Measurements from ENCODE around the gene MSRB3. TPM values are rescaled to one million over a fixed set of nuclear protein-coding genes. Genes with fewer than 3 reads are reported as not detected.

MSRB3 gene
- total RNA-seq, 4 donors from 2014 or later, result 29.1 to 61.5 (median 50.4) TPM

DNA sequence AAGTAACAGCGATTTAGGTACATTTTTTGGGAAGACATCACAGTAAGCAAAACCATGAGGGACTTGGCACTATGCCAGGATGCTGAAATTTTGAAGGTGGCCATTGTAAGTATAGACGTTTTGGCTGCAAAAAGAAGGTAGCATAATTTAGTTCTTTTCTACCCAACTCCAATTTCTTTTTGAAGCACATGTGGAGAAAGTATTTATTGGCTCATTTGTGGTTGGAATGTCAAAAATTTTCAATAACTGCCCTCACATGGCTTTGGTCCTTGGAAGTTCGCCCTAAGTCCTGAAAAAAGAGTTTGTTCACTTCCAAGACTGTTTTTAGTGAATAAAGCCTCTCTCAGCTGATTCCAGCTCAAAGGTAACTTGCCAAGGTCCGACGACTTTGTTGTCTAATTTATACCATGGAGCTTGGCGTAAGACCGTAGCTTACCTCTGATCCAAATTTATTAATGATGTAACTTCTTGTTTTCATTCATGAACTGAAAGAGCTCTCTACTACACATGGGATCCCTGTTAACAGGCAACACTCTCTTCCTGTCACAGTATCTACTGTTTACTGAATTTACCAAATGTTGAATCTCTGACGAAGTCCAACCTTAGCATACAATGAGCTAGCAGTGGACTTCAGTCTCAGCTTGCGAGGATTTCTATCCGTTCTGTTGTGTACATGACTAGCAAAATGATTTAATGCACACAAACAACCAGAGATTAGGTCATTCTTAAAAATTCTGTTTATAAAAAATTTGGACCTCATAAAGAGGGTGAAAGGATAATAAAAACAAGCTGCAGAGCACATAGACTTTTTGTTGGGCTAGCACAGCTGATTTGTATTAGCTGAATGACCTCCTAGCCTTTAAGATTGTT, 49.0 kb downstream of the MSRB3 start:
- TF ChIP-seq, protein P1, sequence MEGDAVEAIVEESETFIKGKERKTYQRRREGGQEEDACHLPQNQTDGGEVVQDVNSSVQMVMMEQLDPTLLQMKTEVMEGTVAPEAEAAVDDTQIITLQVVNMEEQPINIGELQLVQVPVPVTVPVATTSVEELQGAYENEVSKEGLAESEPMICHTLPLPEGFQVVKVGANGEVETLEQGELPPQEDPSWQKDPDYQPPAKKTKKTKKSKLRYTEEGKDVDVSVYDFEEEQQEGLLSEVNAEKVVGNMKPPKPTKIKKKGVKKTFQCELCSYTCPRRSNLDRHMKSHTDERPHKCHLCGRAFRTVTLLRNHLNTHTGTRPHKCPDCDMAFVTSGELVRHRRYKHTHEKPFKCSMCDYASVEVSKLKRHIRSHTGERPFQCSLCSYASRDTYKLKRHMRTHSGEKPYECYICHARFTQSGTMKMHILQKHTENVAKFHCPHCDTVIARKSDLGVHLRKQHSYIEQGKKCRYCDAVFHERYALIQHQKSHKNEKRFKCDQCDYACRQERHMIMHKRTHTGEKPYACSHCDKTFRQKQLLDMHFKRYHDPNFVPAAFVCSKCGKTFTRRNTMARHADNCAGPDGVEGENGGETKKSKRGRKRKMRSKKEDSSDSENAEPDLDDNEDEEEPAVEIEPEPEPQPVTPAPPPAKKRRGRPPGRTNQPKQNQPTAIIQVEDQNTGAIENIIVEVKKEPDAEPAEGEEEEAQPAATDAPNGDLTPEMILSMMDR (IDR thresholded peaks at IDR 0.05; ENCODE audit: low read depth), result no peak

DNA sequence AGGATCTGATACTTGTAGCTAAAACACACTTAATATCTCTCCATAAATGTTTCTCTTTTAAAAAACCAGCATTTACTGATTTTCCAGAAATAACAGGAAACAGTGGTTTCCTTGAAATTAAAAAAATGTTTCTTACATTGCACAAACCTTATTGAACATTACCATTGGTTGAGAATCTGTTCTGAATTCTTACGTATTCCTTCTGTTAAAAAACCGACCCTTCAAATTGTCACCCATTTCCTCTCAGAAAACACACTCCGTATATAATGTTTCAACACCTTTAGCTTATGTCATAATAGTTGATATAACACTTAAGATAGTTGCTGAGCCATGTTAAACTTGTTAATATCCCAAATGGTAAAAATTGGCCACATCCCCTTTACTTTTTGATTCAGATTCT, 51.2 kb downstream of the MSRB3 start:
- TF ChIP-seq, protein P1 (IDR thresholded peaks at IDR 0.05; ENCODE audit: low read depth), result no peak

DNA sequence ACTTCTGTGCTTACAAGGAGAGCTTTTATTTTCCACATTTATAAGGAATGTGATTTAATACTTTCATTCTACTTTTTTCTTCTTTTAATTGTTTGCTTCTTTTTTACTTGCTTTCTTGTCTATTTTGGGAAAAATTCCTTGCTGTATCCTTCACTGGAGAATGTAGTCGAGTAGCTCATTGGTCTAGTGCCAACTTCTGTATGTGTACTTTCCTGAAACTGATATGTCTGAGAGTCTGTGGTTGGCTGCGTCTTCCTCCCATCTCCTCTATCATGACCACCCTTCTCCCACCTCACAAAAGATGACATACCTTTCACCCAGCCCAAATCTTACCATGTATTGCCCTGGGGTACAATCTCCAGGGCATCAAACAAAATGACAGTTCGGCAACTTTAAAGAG, 51.8 kb downstream of the MSRB3 start:
- TF ChIP-seq, protein P1 (IDR thresholded peaks at IDR 0.05; ENCODE audit: low read depth), result no peak

DNA sequence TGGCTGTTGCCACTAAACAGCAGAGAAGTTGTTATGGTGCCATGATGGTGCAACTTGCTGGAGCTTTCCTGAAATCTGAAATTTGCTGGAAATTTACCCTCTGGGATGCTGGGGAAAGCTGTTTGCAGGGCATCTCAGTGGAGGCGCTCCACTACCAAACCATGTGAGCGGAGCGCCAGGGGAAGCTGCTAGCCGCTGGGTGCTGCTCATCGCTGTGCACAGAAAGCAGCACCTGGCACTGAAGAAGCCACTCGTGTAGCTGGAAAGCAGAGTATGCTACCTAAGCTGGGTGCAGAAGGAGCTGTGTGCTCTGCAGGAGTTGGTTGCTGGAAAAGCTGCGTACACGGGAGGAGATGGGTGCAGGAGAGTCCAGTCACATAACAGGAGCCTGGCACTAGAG, 53.0 kb downstream of the MSRB3 start:
- TF ChIP-seq, protein P1 (IDR thresholded peaks at IDR 0.05; ENCODE audit: low read depth), result no peak

DNA sequence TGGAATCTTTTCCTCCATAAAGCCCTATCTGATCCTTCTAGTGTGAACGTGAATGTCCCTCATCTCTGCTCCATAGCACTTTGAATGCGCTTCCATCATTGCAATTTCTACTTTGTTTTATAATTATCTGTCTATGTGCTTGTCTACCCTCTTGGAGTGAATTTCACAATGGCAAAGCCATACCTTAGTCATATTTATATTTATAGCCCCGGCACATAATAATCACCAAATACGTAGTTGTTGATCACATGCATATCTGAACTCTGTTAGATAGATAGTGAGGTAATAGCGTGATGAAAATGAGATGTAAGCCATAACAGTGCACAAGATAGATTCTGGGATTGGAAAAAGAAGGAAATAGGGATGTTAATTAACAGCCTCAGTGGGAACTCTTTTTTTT, 55.2 kb downstream of the MSRB3 start:
- TF ChIP-seq, protein P1 (IDR thresholded peaks at IDR 0.05; ENCODE audit: low read depth), result no peak

DNA sequence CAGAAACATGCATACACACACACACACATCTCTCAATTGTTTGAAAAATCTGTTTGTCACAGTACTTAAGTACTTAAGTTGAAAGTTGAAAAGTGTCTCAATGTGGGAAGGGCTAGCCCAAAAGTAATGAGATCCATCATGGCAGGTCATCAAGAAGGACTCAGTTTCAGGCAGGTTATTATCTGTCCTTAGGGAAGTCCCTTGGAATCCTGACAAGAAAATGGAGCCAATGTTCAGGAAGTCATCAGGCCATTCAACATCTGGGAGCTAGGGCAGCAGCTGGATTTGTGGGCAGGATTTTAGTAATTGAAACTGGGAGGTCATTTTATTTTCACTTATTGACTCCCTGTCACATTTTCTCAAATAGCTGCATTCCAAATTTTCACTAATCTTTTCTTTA, 56.0 kb downstream of the MSRB3 start:
- TF ChIP-seq, protein P1 (IDR thresholded peaks at IDR 0.05; ENCODE audit: low read depth), result no peak

DNA sequence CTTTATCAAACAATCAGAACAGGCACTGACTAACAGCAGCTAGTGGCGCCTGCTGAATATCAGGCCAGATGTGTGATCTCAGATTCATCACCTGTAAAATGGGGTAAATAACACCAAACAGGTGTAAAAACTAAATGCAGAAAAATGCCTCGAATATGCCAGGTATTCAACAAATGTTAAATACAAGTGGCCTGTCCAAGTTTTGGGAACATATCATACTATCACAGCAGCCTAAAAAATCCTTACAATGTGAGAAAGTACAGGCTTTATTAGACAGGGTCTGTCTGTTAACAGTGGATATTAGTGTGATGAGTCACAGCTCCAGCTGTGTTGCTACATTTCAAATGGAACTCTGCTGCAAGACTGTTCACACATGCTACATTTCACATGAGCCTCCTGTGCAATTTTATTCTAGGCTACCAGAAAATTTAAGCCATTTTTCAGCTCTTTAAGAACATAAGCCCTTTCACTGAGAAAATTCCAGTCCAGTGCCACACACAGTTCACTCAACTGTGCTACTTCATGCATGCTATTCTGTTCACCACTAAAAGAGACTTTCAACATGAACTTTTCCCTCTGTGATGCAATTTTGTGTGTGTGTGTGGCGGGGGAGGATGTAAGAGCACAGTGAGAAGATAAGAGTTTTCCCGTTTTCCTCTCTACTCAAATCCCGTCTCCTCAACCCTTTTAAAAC, 56.7 kb downstream of the MSRB3 start:
- TF ChIP-seq, protein P1 (IDR thresholded peaks at IDR 0.05; ENCODE audit: low read depth), result no peak
